B cell (primary cell): ENCODE measurements around the gene BCKDHA. TPM values are rescaled to one million over a fixed set of nuclear protein-coding genes. Genes with fewer than 3 reads are reported as not detected.

Experiments
- ATAC-seq: fragments of 200-7000 bp; cut with Tn5 transposase; one replicate; pipeline ENCODE4 v1.10.0; 2021; ENCODE audit warnings: low read depth, mild to moderate bottlenecking, moderate number of reproducible peaks, moderate library complexity
- CTCF ChIA-PET: fragments of 350-600 bp; sonication (Branson Sonifier 250); formaldehyde crosslinking; loops from one replicate; lab custom pipeline; 2021; ENCODE audit warnings: antibody characterized with exemption, inconsistent platforms; lab: Charles Lee
- POLR2A ChIA-PET: fragments of 350-600 bp; sonication (Branson Sonifier 250); formaldehyde crosslinking; loops from one replicate; lab custom pipeline; 2021; ENCODE audit warnings: antibody characterized with exemption; lab: Charles Lee
- DNase-seq: peaks from one replicate; pipeline ENCODE4 v3.0.0; 2013
- H2AFZ ChIP-seq: 2 replicates; pipeline ENCODE4 v1.6.1; 2012; ENCODE audit warnings: mild to moderate bottlenecking, low read depth, low read length; ENCODE audit not compliant: insufficient read depth, poor library complexity, severe bottlenecking
- H3K27ac ChIP-seq, 2 donors: 1 replicate in 1 of 2; 2 replicates in 1 of 2; pipeline ENCODE4 v1.5.1; 2012 to 2013; ENCODE audit warnings: low read length in 2 of 2, mild to moderate bottlenecking in 2 of 2, moderate library complexity in 1 of 2
- H3K27me3 ChIP-seq, 4 experiments: fragments of 200-600 bp in 1 of 4; sonication (generic) in 1 of 4; replicated peaks in 1 of 4; 1 replicate in 2 of 4; 2 replicates in 2 of 4; pipeline versions ENCODE4 v1.6.1 to v1.7.0; 2013 to 2016; ENCODE audit warnings: low read length in 3 of 4, mild to moderate bottlenecking in 2 of 4, mixed read lengths in 1 of 4, moderate library complexity in 1 of 4; ENCODE audit not compliant: insufficient read depth in 4 of 4, control insufficient read depth in 3 of 4; ENCODE audit errors: control extremely low read depth in 1 of 4
- H3K36me3 ChIP-seq, 2 experiments: replicated peaks in 1 of 2; 1 replicate in 1 of 2; 2 replicates in 1 of 2; pipeline versions ENCODE4 v1.6.1 to v1.7.1; 2013; ENCODE audit warnings: low read length in 1 of 2; ENCODE audit not compliant: insufficient read depth in 2 of 2, control insufficient read depth in 1 of 2; ENCODE audit errors: control extremely low read depth in 1 of 2, extremely low read depth in 1 of 2
- H3K4me1 ChIP-seq, 2 donors: fragments of 200-600 bp in 1 of 2; sonication (generic) in 1 of 2; 1 replicate in 1 of 2; 2 replicates in 1 of 2; pipeline versions ENCODE4 v1.5.1 to v1.6.1; 2013 to 2017; ENCODE audit warnings: low read length in 2 of 2; ENCODE audit not compliant: control insufficient read depth in 2 of 2, insufficient read depth in 2 of 2
- H3K4me2 ChIP-seq: replicated peaks from 2 replicates; pipeline ENCODE3; 2012; ENCODE audit warnings: mild to moderate bottlenecking, low read depth, low read length; ENCODE audit not compliant: poor library complexity, severe bottlenecking
- H3K4me3 ChIP-seq, 5 experiments: fragments of 200-600 bp in 1 of 5; sonication (generic) in 1 of 5; 1 replicate in 3 of 5; 2 replicates in 2 of 5; pipeline versions ENCODE4 v1.5.1 to v1.7.0; 2011 to 2016; ENCODE audit warnings: low read length in 4 of 5, mild to moderate bottlenecking in 4 of 5, low read depth in 2 of 5, control low read depth in 1 of 5, moderate library complexity in 1 of 5; ENCODE audit not compliant: insufficient read depth in 1 of 5; ENCODE audit errors: control extremely low read depth in 1 of 5, extremely low read depth in 1 of 5
- H3K79me2 ChIP-seq: fragments of 200-600 bp; sonication (generic); one replicate; pipeline ENCODE4 v1.6.0; 2016; ENCODE audit warnings: low read length; ENCODE audit not compliant: control insufficient read depth, insufficient read depth
- H3K9ac ChIP-seq: fragments of 200-600 bp; sonication (generic); 2 replicates; pipeline ENCODE4 v1.6.1; 2017; ENCODE audit warnings: mild to moderate bottlenecking, low read length, moderate library complexity
- H3K9me3 ChIP-seq, 3 donors: one replicate each; pipeline versions ENCODE4 v1.6.1 to v1.7.1; 2013; ENCODE audit warnings: low read length in 2 of 3; ENCODE audit not compliant: control insufficient read depth in 2 of 3, insufficient read depth in 1 of 3; ENCODE audit errors: control extremely low read depth in 1 of 3
- H4K20me1 ChIP-seq: 2 replicates; pipeline ENCODE4 v1.6.0; 2012; ENCODE audit warnings: mild to moderate bottlenecking, low read length; ENCODE audit not compliant: insufficient read depth, control insufficient read depth, poor library complexity, severe bottlenecking
- H3K27ac Mint-ChIP-seq: one replicate; pipeline ENCODE4 v1.8.0; 2021; ENCODE audit warnings: mixed read lengths
- H3K27me3 Mint-ChIP-seq: one replicate; pipeline ENCODE4 v1.8.0; 2021; ENCODE audit warnings: mixed read lengths
- H3K4me1 Mint-ChIP-seq: one replicate; pipeline ENCODE4 v1.8.0; 2021; ENCODE audit warnings: mixed read lengths
- H3K4me3 Mint-ChIP-seq: one replicate; pipeline ENCODE4 v1.8.0; 2021; ENCODE audit warnings: mixed read lengths
- H3K9me3 Mint-ChIP-seq: one replicate; pipeline ENCODE4 v1.8.0; 2022; ENCODE audit warnings: mixed read lengths; ENCODE audit not compliant: insufficient read depth
- EZH2 ChIP-seq: IDR thresholded peaks from 2 replicates; pipeline ENCODE4 v1.6.1; 2012; ENCODE audit warnings: borderline replicate concordance, low read depth, mild to moderate bottlenecking, moderate library complexity, low read length; ENCODE audit not compliant: insufficient read depth, poor library complexity, severe bottlenecking
- WGBS: methylation state at CpG from one replicate; pipeline ENCODE4 v1.1.5; 2013; ENCODE audit warnings: missing lambda C conversion rate; ENCODE audit not compliant: insufficient coverage; 5-methylcytosine and 5-hydroxymethylcytosine counted together
- intact Hi-C: fragments of 100-400 bp; cut with micrococcal nuclease; formaldehyde crosslinking; loops from one replicate; pipeline ENCODE4 v1.10.0; 2022
- polyA plus RNA-seq: library from polyadenylated mRNA; depleted of rRNA; stranded (reverse); fragments of >200 nt; gene quantifications from 2 replicates; pipeline ENCODE4 v1.2.3, GENCODE V29; 2012
- total RNA-seq, 2 donors: library from RNA; stranded (reverse); fragments of 120-200 nt in 1 of 2; gene quantifications; 1 replicate in 1 of 2; 2 replicates in 1 of 2; pipeline versions ENCODE4 v1.2.3 to v1.2.4, GENCODE V29; 2013 to 2022
- TF ChIP-seq, protein P1 (sequence below): fragments of 200-600 bp; IDR thresholded peaks from one replicate; pipeline ENCODE4 v1.8.0; 2022; ENCODE audit warnings: antibody characterized with exemption, mild to moderate bottlenecking

Gene BCKDHA
- total and polyA plus RNA-seq, 2 donors (not counting 1 experiment from before 2014, with no cell fraction given): 20.6 to 39.7 TPM

DNA sequence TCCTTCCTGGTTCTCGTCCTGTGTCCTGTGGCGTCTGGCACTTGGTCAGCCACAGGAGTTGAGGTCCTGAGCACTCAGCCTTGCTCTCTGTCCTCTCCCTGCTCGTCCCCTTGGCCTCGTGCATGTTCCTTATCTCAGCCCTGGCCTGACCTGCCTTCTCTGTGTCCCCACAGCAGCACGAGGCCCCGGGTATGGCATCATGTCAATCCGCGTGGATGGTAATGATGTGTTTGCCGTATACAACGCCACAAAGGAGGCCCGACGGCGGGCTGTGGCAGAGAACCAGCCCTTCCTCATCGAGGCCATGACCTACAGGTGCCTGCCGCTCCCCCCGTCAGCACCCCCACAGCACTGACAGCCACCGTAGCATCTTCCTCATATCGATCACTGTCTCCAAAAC is 24.8 kb downstream of the BCKDHA start:
- TF ChIP-seq, protein P1, sequence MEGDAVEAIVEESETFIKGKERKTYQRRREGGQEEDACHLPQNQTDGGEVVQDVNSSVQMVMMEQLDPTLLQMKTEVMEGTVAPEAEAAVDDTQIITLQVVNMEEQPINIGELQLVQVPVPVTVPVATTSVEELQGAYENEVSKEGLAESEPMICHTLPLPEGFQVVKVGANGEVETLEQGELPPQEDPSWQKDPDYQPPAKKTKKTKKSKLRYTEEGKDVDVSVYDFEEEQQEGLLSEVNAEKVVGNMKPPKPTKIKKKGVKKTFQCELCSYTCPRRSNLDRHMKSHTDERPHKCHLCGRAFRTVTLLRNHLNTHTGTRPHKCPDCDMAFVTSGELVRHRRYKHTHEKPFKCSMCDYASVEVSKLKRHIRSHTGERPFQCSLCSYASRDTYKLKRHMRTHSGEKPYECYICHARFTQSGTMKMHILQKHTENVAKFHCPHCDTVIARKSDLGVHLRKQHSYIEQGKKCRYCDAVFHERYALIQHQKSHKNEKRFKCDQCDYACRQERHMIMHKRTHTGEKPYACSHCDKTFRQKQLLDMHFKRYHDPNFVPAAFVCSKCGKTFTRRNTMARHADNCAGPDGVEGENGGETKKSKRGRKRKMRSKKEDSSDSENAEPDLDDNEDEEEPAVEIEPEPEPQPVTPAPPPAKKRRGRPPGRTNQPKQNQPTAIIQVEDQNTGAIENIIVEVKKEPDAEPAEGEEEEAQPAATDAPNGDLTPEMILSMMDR: no peak
- TF ChIP-seq EZH2: no peak
- 90% methylated on average over 18 of the region's 18 CpGs for WGBS
- no peak overlapping the region for H2AFZ ChIP-seq
- H3K36me3 ChIP-seq: peaks cover 0 to 66% of the 10 kb centered on the region in 2 experiments
- H3K79me2 ChIP-seq: peaks cover 4% of the 10 kb centered on the region
- H3K4me3 ChIP-seq: no peak overlapping the region
- H3K4me1 Mint-ChIP-seq: peaks cover 4% of the 10 kb centered on the region
- no peaks in the 10 kb centered on the region for H3K9me3 Mint-ChIP-seq
- H3K27me3 Mint-ChIP-seq: no peaks in the 10 kb centered on the region
- peaks cover 1 to 4% of the 10 kb centered on the region in 2 donors for H3K4me1 ChIP-seq
- no peak for ATAC-seq
- H3K27ac ChIP-seq: no peak overlapping the region
- no peak overlapping the region for H3K9ac ChIP-seq
- H3K27ac Mint-ChIP-seq: no peak overlapping the region
- no peak overlapping the region for H3K4me2 ChIP-seq
- H3K4me3 Mint-ChIP-seq: no peak overlapping the region
- intact Hi-C loops: no loop called here
- ChIA-PET CTCF (no interaction called here), POLR2A (no interaction called here)
- no peaks in the 10 kb centered on the region for H3K27me3 ChIP-seq
- no peak for DNase-seq
- H3K9me3 ChIP-seq: no peaks in the 10 kb centered on the region
- H4K20me1 ChIP-seq: peaks cover 14% of the 10 kb centered on the region

DNA sequence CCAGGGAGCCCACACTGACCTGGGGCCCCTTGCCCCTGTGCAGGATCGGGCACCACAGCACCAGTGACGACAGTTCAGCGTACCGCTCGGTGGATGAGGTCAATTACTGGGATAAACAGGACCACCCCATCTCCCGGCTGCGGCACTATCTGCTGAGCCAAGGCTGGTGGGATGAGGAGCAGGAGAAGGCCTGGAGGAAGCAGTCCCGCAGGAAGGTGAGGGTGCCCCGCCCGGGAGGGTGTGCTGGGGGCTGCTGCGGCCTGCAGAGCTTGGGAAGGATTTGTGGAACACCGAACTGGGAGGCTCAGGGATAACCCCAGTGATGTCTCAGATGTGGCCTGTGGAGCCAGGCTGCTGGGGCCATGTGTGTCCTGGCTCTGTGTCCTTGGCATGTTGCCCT is 25.3 kb downstream of the BCKDHA start:
- Mint-ChIP-seq H3K4me1 (peaks cover 8% of the 10 kb centered on the region), H3K27me3 (no peaks in the 10 kb centered on the region), H3K4me3 (no peak overlapping the region), H3K9me3 (no peaks in the 10 kb centered on the region), H3K27ac (no peak overlapping the region)
- Histone ChIP-seq H3K9ac (no peak overlapping the region), H3K36me3 (peaks cover 0 to 65% of the 10 kb centered on the region in 2 experiments), H3K27me3 (no peaks in the 10 kb centered on the region), H3K9me3 (no peaks in the 10 kb centered on the region), H2AFZ (no peak overlapping the region), H3K4me2 (no peak overlapping the region), H3K4me3 (no peak overlapping the region), H3K79me2 (peaks cover 4% of the 10 kb centered on the region), H4K20me1 (peaks cover 14% of the 10 kb centered on the region), H3K4me1 (peaks cover 6 to 9% of the 10 kb centered on the region in 2 donors), H3K27ac (no peak overlapping the region)
- DNase-seq (no peak), ATAC-seq (no peak)
- TF ChIP-seq EZH2: no peak
- TF ChIP-seq, protein P1: no peak
- intact Hi-C loops: no loop called here
- POLR2A ChIA-PET: no interaction called here
- CTCF ChIA-PET: no interaction called here
- WGBS: 99% methylated on average over 10 of the region's 12 CpGs
